HG03064 (cell line): ENCODE data around the gene PHLDB2.

Experiments
- ATAC-seq: cut with Tn5 transposase; IDR thresholded peaks from one replicate; pipeline ENCODE4 v1.9.1; 2021; ENCODE audit warnings: low read depth; ENCODE audit not compliant: unreplicated experiment

PHLDB2 gene

DNA sequence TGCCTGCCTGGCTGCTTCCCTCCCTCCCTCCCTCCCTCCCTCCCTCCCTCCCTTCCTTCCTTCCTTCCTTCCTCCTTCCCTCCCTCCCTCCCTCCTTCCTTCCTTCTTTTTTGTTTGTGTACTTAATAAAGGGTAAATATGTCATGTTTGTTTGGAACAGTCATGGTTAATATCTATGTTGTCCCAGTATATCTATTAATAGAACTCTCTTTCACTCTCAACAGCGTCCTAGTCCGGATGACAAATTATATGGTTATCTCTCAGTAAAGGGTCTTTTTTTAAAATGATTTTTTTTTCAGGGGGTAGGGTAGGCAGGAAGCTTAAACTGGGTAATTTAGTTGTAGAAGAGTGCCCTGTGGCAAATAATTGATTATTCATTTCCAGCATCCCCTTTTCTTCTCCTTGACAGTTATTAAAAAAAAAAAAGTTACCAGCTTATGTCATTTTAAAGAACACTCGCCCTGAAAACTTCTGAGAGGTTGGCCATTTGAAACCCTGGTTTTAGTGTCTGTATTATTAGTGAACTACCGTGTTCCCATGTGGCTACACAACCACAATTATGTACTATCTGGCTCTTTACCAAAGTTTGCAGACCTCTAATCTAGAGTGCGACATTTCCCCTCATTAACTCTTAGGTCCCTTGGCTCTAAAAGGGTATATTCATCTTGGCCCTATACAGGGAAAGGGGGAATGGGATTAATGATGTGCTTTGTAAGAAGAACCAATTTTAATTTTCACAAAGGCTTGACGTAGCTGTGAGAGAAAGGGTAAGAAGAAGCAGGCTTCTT lies 153.3 kb downstream of the PHLDB2 start:
- no peak for ATAC-seq

DNA sequence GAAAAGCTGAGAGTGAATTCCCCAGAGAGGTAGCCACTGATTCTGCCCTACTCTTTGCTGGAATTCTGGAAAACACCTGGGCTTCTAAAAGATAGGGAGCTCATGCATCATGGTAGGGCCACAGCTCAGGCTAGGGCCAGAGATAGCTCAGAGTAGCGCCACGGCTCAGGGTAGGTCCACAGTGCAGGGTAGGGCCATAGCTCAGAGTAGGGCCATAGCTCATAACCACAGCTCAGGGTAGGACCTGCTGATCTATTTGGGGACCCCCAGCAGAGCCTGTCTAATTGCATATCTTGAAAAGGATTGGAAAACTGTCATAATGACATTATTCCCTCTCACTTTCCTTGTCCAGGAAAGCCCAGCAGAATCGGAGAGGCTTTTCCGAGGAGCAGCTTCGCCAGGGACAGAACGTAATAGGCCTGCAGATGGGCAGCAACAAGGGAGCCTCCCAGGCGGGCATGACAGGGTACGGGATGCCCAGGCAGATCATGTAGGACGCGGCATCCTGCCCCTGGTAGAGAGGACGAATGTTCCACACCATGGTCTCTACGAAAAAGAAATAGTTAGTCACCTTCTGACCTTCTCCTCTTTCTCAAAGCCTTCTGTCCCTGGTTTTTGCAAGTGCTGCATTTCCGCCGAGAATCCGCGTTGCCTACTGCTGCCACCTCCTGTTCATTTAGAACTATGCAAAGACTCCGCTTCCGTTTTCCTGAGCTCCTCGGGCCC lies 154.2 kb downstream of the PHLDB2 start:
- no peak for ATAC-seq

DNA sequence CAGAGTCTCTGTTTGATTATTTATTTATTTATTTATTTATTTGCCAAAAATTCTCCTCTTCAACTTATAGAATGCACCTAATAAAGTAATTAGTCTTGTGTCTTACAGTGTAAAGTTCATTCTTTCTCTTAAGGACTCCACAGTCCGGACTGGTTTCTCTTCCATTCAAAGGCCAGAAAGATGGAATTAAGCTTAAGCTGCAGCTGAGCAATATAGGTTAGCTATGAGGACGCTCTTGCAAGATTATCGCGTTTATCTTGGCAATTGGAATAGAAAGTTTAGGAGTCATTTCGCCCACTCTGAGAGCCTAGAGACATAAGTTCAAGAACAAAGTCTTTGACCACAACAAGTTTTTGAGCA lies 154.7 kb downstream of the PHLDB2 start:
- ATAC-seq, result no peak

DNA sequence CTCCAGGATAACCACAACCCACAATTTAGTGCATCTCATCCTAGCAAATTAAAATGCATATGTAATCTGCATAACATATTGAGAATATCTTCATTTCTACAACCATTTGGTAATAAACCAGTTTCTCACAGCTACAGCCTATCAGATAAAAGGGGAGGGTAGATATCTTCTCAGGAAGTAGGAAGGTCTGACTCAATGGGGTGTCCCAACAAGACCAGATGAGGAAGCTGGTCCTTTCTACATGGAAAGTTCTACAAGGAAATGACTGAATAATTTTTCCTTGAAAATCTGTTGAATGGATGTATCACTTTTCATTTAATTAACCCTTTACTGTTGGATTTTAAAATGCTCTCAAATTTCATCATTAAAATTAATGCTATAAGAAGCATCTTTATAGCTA lies 158.0 kb downstream of the PHLDB2 start:
- no peak for ATAC-seq

DNA sequence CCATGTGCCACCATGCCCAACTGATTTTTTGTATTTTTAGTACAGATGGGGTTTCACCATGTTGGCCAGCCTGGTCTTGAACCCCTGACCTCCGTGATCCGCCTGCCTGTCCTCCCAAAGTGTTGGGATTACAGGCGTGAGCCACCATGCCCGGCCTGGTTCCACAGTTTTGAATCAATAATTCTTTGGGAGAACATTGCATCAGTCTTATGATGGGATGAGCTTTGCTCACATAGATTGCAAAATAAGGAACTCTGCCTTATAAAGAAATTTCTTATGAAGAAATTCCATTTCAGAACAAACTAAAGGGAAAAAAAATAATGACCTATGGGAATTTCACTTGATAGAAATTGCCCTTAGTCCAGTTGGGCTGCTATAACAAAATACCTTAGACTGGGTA lies 159.6 kb downstream of the PHLDB2 start:
- no peak for ATAC-seq

DNA sequence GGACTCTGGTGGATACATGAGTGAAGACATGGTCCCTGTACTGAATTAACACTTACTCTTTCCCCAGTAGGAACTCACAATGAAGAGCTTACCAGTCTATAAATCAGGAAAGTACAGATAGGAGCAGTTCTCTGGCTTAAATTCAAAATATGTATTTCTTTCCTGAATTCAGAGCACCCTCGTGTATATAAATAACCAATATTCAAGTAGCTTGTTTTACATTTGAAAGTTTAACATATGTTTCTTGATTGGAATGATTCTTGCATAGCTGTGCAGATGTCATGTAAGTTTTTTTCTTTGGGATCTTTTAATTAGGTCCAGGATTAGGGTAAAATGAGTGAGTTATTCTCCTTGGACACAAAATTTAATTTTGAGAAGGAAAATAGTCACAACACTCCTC lies 160.7 kb downstream of the PHLDB2 start:
- no peak for ATAC-seq

DNA sequence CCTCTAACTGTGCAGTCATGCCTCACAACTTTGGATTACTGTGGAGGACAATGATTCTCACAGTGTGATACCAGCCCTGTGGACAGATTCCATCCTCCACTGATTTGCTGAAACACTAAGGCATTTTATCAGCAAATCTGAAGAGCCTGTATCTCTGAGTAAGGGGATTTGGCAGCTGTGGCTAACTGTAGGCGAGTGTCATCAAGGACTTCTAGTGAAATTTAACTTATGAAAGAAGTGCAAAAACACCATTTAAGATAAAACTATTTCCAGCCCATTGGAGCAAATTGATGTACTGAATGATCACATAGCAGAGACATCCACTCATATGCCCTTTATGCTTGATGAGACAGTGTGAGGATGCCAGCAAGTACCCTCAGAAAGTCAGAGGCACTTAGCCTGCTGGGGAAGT lies 161.6 kb downstream of the PHLDB2 start:
- no peak for ATAC-seq
